BJ (cell line): Measurements from ENCODE around the gene KANK3. TPM values are rescaled to one million over a fixed set of nuclear protein-coding genes. Genes with fewer than 3 reads are reported as not detected.

ENCODE experiments used
- CTCF ChIA-PET: fragments of 350-600 bp; formaldehyde crosslinking; extraction: SDS; loops from one replicate; lab custom pipeline; 2021; ENCODE audit warnings: antibody characterized with exemption, inconsistent platforms; lab: Yijun Ruan, JAX
- POLR2A ChIA-PET: fragments of 300-600 bp; sonication (Branson Sonifier 250); formaldehyde crosslinking; extraction: SDS; loops from one replicate; lab custom pipeline; 2021; ENCODE audit warnings: antibody characterized with exemption; lab: Charles Lee
- DNase-seq: peaks from one replicate; pipeline ENCODE4 v3.0.0-alpha.2; 2011; ENCODE audit warnings: low read depth
- H3K27me3 ChIP-seq: 2 replicates; pipeline ENCODE4 v1.6.0; 2011; ENCODE audit warnings: low read length; ENCODE audit not compliant: control insufficient read depth, insufficient read depth
- H3K36me3 ChIP-seq: 2 replicates; pipeline ENCODE4 v1.5.1; 2011; ENCODE audit warnings: low read length; ENCODE audit not compliant: control insufficient read depth, insufficient read depth
- H3K4me3 ChIP-seq: 2 replicates; pipeline ENCODE4 v1.5.1; 2011; ENCODE audit warnings: low read depth, mild to moderate bottlenecking, control low read depth, low read length
- CTCF ChIP-seq: IDR thresholded peaks from 2 replicates; pipeline ENCODE4 v1.5.1; 2011; ENCODE audit warnings: low read depth, mild to moderate bottlenecking, control low read depth, inconsistent platforms, low read length, moderate library complexity; ENCODE audit not compliant: insufficient read depth
- polyA plus RNA-seq: library from polyadenylated mRNA; depleted of rRNA; stranded (reverse); fragments of >200 nt; gene quantifications from 2 replicates; pipeline ENCODE4 v1.2.3, GENCODE V29; 2011

The KANK3 gene
- polyA plus RNA-seq, 1 experiment: 0.02 TPM

DNA sequence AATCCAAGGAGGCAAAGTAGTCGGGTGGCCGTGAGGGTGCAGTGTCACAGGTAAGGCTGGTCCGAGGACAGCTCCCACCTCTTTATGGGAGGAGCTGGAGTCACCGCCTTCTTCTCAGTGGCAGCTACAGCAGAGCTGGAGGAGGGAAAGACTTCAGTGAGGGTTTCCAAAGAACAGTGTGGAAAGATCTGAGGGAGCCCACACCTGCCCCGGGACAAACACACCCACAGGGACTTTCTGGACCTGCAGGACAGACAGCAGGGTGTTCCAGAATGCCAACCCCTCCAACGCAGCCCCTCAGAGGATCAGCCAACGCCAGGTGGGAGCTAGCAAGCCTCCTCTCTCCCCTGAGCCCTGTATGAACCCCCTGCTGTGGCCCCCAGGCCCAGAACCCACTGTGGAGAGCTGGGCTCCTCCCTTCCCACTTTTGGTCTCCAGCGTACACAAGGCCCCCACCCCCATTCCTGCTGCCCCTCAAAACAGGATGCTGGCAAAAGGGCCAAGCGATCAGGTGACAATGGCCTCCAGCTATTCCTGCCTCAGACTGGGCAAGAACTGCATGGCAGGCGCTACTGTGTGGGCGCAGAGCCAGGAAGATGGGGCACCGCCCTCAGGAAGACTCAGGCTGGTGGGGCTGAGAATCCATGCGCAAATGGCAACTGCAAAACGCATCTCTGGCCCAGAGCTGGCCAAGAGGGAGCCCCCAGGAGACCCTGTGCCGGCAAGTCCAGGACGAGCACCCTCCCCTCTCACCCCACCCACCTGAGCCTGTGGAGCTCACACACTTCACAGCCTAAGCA is 31.4 kb downstream of the KANK3 start:
- ChIA-PET POLR2A (no interaction called here), CTCF (interaction anchor here (1.3 kb wide), 1 partner anchor 43 kb away, joined by 3 read pairs; no protein-coding TSS in a partner anchor)
- peaks cover 18% of the 10 kb centered on the region for H3K36me3 ChIP-seq

DNA sequence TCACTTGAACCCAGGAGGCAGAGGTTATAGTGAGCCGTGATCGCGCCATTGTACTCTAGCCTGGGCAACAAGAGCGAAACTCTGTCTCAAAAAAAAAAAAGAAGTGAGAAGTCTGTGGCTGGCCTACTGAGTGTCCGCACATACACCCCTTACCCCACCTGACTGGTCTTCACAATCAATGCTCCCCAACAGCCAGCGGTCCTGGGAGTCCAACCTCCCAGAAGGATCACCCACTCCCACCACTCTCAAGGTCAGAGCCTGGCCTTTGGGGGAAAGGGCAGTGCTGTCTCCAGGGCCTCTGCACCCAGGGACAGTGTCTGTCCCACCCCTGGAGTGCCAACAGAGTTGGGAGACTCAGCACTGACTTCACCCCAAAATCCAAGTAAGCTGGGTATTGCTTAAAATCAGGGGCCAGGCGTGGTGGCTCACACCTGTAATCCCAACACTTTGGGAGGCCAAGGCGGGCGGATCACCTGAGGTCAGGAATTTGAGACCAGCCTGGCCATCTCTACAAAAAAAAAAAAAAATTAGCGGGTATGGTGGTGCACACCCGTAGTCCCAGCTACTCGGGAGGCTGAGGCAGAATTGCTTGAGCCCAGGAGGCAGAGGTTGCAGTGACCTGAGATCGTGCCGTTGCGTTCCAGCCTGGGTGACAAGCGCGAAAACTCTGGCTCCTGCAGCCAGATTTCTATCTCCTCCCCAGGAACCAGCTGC is 32.6 kb downstream of the KANK3 start:
- ChIA-PET POLR2A (no interaction called here), CTCF (interaction anchor here (1.3 to 1.4 kb wide), 2 partner anchors 11 to 44 kb away, joined by 3 to 4 read pairs; partner anchors contain the start of genes NDUFA7 and RPS28)
- TF ChIP-seq CTCF: no peak
- Histone ChIP-seq H3K27me3 (no peaks in the 10 kb centered on the region), H3K4me3 (no peak overlapping the region), H3K36me3 (peaks cover 15% of the 10 kb centered on the region)
- DNase-seq: no peak

More for the DNA sequence above, 31.4 kb downstream of the KANK3 start:
- Histone ChIP-seq H3K4me3 (no peak overlapping the region), H3K27me3 (no peaks in the 10 kb centered on the region)
- no peak for DNase-seq
- TF ChIP-seq CTCF: no peak

DNA sequence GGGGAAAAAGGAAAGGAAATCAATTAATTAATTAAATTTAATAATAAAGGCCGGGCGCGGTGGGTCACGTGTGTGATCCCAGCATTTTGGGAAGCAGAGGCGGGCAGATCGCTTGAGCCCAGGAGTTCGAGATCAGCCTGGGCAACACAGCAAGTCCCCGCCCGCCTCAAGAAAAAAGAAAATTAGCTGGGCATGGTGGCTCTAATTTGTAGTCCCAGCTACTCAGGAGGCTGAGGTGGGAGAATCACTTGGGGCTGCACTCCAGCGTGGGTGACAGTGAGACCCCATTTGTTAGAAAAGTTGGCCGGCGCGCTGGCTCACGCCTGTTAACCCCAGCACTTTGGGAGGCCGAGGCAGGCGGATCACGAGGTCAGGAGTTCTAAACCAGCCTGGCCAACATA is 34.2 kb downstream of the KANK3 start:
- Histone ChIP-seq H3K36me3 (peaks cover 13% of the 10 kb centered on the region), H3K4me3 (peak overlapping the region; percentile 60; the same call in 1 of the 2 replicates), H3K27me3 (no peaks in the 10 kb centered on the region)
- ChIA-PET CTCF (no interaction called here), POLR2A (no interaction called here)
- no peak for TF ChIP-seq CTCF
- no peak for DNase-seq

DNA sequence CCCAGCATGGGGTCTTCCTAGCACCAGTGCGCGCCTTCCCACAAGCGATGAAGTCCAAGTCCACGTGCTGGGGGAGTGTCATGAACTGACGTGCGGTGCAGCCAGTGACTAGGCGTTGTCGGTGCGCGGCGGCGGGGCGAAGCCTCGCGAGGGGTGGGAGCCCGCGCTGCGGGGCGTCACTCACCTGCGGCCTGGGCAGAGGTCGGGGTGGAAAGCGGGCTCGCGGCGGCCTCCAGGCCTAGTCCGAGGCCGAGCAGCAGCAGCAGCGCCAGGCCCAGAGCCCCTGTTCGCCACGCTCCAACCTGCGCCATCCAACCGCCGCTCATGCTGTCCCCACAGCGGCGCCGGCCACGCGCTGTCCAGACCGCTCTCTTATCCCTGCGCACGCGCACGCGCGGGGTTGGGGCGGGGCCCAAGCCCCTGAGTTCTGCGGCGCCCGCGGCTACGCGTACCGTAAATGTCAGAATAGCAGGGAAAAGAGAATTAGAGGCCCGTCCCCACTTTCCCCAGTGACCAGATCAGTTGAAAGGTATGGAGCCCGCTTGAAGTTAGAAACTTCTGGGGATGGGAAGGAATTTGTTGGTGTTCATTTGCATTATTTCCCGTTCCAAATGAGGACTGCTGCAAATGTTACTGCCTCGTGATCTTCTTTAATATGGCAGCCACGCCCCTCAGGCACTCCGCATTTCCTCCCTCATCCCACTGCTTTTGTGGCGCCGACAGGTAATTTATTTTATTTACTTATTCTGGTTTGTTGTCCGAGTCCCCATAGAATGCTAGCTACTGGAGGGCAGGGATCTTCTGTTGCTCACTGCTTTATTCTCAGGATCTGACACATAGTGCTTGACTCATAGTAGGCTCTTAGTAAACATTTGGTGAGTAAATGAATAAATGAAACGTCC is 34.8 kb downstream of the KANK3 start, which contains the start of gene CD320:
Gene CD320 (minus strand): TSS at position 394 of the 902 bp plus-strand sequence. CDS start 68 bp downstream, at position 326.
- Histone ChIP-seq H3K27me3 (no peaks in the 10 kb centered on the region), H3K36me3 (peaks cover 10% of the 10 kb centered on the region), H3K4me3 (peak within 1 kb of the TSS; percentile 60)
- ChIA-PET POLR2A (no interaction called here), CTCF (no interaction called here)
- DNase-seq: peak; percentile 26
- no peak for TF ChIP-seq CTCF
